T-helper 17 cell (primary cell): ENCODE data around the gene SIRT5. TPM values are rescaled to one million over a fixed set of nuclear protein-coding genes. Genes with fewer than 3 reads are reported as not detected.

Experiments
- ATAC-seq: fragments of 150-1000 bp; cut with Tn5 transposase; 2 replicates; pipeline ENCODE4 v1.10.0; 2021; ENCODE audit warnings: mild to moderate bottlenecking, moderate library complexity
- DNase-seq, 3 donors: peaks; one replicate each; pipeline versions ENCODE4 v3.0.0 to v3.0.0-alpha.2; 2020 to 2021
- H3K9me3 ChIP-seq: one replicate; pipeline ENCODE4 v1.7.0; 2013; ENCODE audit warnings: low read length, mild to moderate bottlenecking; ENCODE audit not compliant: control insufficient read depth, poor library complexity, severe bottlenecking
- H3K27ac Mint-ChIP-seq: one replicate; pipeline ENCODE4 v1.8.0; 2022; ENCODE audit warnings: mild to moderate bottlenecking, moderate library complexity, mixed read lengths
- H3K27me3 Mint-ChIP-seq: one replicate; pipeline ENCODE4 v1.8.0; 2022; ENCODE audit warnings: mixed read lengths
- H3K36me3 Mint-ChIP-seq: one replicate; pipeline ENCODE4 v1.8.0; 2022; ENCODE audit warnings: low read depth, mixed read lengths
- H3K4me1 Mint-ChIP-seq: one replicate; pipeline ENCODE4 v1.8.0; 2022; ENCODE audit warnings: mild to moderate bottlenecking, mixed read lengths
- H3K4me3 Mint-ChIP-seq: one replicate; pipeline ENCODE4 v1.8.0; 2022; ENCODE audit warnings: mild to moderate bottlenecking, moderate library complexity, mixed read lengths
- total RNA-seq, 4 donors: library from RNA in 2 of 4; stranded (reverse) in 2 of 4; gene quantifications; one replicate each; pipeline ENCODE4 v1.2.3 and lab custom pipeline; 2022 to 2026

The SIRT5 gene
- total RNA-seq, 2 donors from 2014 or later, result 11.7 to 11.9 TPM

- Mint-ChIP-seq H3K27me3 (peaks cover 24% of the 10 kb centered on the region), H3K4me1 (peaks cover 2% of the 10 kb centered on the region), H3K36me3 (no peaks in the 10 kb centered on the region), H3K27ac (no peak overlapping the region), H3K4me3 (no peak overlapping the region)
- DNase-seq (no peak), ATAC-seq (no peak)
- no peaks in the 10 kb centered on the region for H3K9me3 ChIP-seq
These were observed 14.3 kb upstream of the SIRT5 start for GRCh38 chr6:13559968-13560650.

GRCh38 chr6:13560651-13561044, 13.8 kb upstream of the SIRT5 start:
- no peak for DNase-seq
- H3K36me3 Mint-ChIP-seq, result no peaks in the 10 kb centered on the region
- H3K9me3 ChIP-seq, result no peaks in the 10 kb centered on the region
- H3K4me1 Mint-ChIP-seq, result peaks cover 2% of the 10 kb centered on the region
- H3K27ac Mint-ChIP-seq, result no peak overlapping the region
- H3K4me3 Mint-ChIP-seq, result no peak overlapping the region
- peaks cover 23% of the 10 kb centered on the region for H3K27me3 Mint-ChIP-seq
- no peak for ATAC-seq

- ATAC-seq (no peak), DNase-seq (no peak)
- Mint-ChIP-seq H3K4me1 (peaks cover 2% of the 10 kb centered on the region), H3K36me3 (no peaks in the 10 kb centered on the region), H3K27me3 (peaks cover 33% of the 10 kb centered on the region), H3K27ac (no peak overlapping the region), H3K4me3 (no peak overlapping the region)
- H3K9me3 ChIP-seq, result no peaks in the 10 kb centered on the region
These were observed 12.7 kb upstream of the SIRT5 start for GRCh38 chr6:13561624-13562267.

- ATAC-seq (no peak), DNase-seq (no peak)
- no peaks in the 10 kb centered on the region for H3K9me3 ChIP-seq
- Mint-ChIP-seq H3K36me3 (no peaks in the 10 kb centered on the region), H3K4me1 (peaks cover 2% of the 10 kb centered on the region), H3K27me3 (peaks cover 41% of the 10 kb centered on the region), H3K4me3 (no peak overlapping the region), H3K27ac (no peak overlapping the region)
These were observed 11.4 kb upstream of the SIRT5 start for GRCh38 chr6:13563009-13563408.

GRCh38 chr6:13565921-13566320, 8.5 kb upstream of the SIRT5 start:
- ATAC-seq (no peak), DNase-seq (no peak)
- Mint-ChIP-seq H3K27me3 (peaks cover 37% of the 10 kb centered on the region), H3K36me3 (no peaks in the 10 kb centered on the region), H3K4me1 (no peaks in the 10 kb centered on the region), H3K27ac (no peak overlapping the region), H3K4me3 (no peak overlapping the region)
- H3K9me3 ChIP-seq, result no peaks in the 10 kb centered on the region

- peaks cover 37% of the 10 kb centered on the region for H3K27me3 Mint-ChIP-seq
- no peaks in the 10 kb centered on the region for H3K36me3 Mint-ChIP-seq
- no peaks in the 10 kb centered on the region for H3K9me3 ChIP-seq
- no peak overlapping the region for H3K4me3 Mint-ChIP-seq
- H3K4me1 Mint-ChIP-seq, result no peaks in the 10 kb centered on the region
- H3K27ac Mint-ChIP-seq, result no peak overlapping the region
- DNase-seq (no peak), ATAC-seq (no peak)
These were observed 7.9 kb upstream of the SIRT5 start for GRCh38 chr6:13566500-13566899.

GRCh38 chr6:13568970-13569369, 5.4 kb upstream of the SIRT5 start:
- H3K4me1 Mint-ChIP-seq, result no peaks in the 10 kb centered on the region
- no peak overlapping the region for H3K4me3 Mint-ChIP-seq
- no peaks in the 10 kb centered on the region for H3K9me3 ChIP-seq
- H3K27ac Mint-ChIP-seq, result peak overlapping the region; percentile 24
- H3K27me3 Mint-ChIP-seq, result peaks cover 21% of the 10 kb centered on the region
- H3K36me3 Mint-ChIP-seq, result no peaks in the 10 kb centered on the region
- ATAC-seq (no peak), DNase-seq (no peak)

- H3K27ac Mint-ChIP-seq, result no peak overlapping the region
- ATAC-seq (no peak), DNase-seq (no peak)
- H3K36me3 Mint-ChIP-seq, result no peaks in the 10 kb centered on the region
- peak overlapping the region; percentile 33 for H3K4me3 Mint-ChIP-seq
- peaks cover 3% of the 10 kb centered on the region for H3K27me3 Mint-ChIP-seq
- peaks cover 12% of the 10 kb centered on the region for H3K4me1 Mint-ChIP-seq
- H3K9me3 ChIP-seq, result no peaks in the 10 kb centered on the region
These were observed 2.2 kb upstream of the SIRT5 start for GRCh38 chr6:13572240-13572639.

GRCh38 chr6:13572951-13573654, 1.3 kb upstream of the SIRT5 start:
- peak overlapping the region; percentile 77 for H3K4me3 Mint-ChIP-seq
- no peak for DNase-seq
- no peaks in the 10 kb centered on the region for H3K27me3 Mint-ChIP-seq
- no peak for ATAC-seq
- peaks cover 12% of the 10 kb centered on the region for H3K4me1 Mint-ChIP-seq
- H3K9me3 ChIP-seq, result no peaks in the 10 kb centered on the region
- peak overlapping the region; percentile 95 for H3K27ac Mint-ChIP-seq
- no peaks in the 10 kb centered on the region for H3K36me3 Mint-ChIP-seq

- ATAC-seq (no peak), DNase-seq (no peak)
- peak overlapping the region; percentile 77 for H3K4me3 Mint-ChIP-seq
- H3K27me3 Mint-ChIP-seq, result no peaks in the 10 kb centered on the region
- H3K9me3 ChIP-seq, result no peaks in the 10 kb centered on the region
- no peaks in the 10 kb centered on the region for H3K36me3 Mint-ChIP-seq
- H3K27ac Mint-ChIP-seq, result peak overlapping the region; percentile 95
- peaks cover 12% of the 10 kb centered on the region for H3K4me1 Mint-ChIP-seq
These were observed 711 bp upstream of the SIRT5 start for GRCh38 chr6:13573669-13574110.

GRCh38 chr6:13574149-13574570, 241 bp upstream of the SIRT5 start:
- H3K9me3 ChIP-seq, result no peaks in the 10 kb centered on the region
- peaks cover 12% of the 10 kb centered on the region for H3K4me1 Mint-ChIP-seq
- DNase-seq (peak; percentile 84 to 92 (median 92)), ATAC-seq (peak; percentile 83)
- H3K27ac Mint-ChIP-seq, result peak overlapping the region; percentile 95
- H3K36me3 Mint-ChIP-seq, result no peaks in the 10 kb centered on the region
- peak overlapping the region; percentile 97 for H3K4me3 Mint-ChIP-seq
- H3K27me3 Mint-ChIP-seq, result no peaks in the 10 kb centered on the region

- Mint-ChIP-seq H3K4me1 (peaks cover 13% of the 10 kb centered on the region), H3K27me3 (no peaks in the 10 kb centered on the region), H3K27ac (peak overlapping the region; percentile 95), H3K36me3 (peaks cover under 1% of the 10 kb centered on the region), H3K4me3 (peak overlapping the region; percentile 97)
- DNase-seq (no peak), ATAC-seq (no peak)
- no peaks in the 10 kb centered on the region for H3K9me3 ChIP-seq
These were observed 975 bp downstream of the SIRT5 start for GRCh38 chr6:13575377-13575775.

GRCh38 chr6:13576017-13576416, 1.6 kb downstream of the SIRT5 start:
- H3K27ac Mint-ChIP-seq, result peak overlapping the region; percentile 95
- H3K27me3 Mint-ChIP-seq, result no peaks in the 10 kb centered on the region

More at GRCh38 chr6:13576017-13576416, 1.6 kb downstream of the SIRT5 start:
- ATAC-seq, result no peak
- peaks cover 15% of the 10 kb centered on the region for H3K4me1 Mint-ChIP-seq
- no peak for DNase-seq
- H3K36me3 Mint-ChIP-seq, result peaks cover 3% of the 10 kb centered on the region
- H3K9me3 ChIP-seq, result no peaks in the 10 kb centered on the region
- H3K4me3 Mint-ChIP-seq, result peak overlapping the region; percentile 67
